ENCODE results near the gene COQ2.

COQ2 gene

GRCh38 chr4:83323136-83323535, 38.5 kb upstream of the COQ2 start:
- Histone ChIP-seq H3K36me3 (no peaks in the 10 kb centered on the region; the same call in 1 of the 2 replicates), H3K27ac (no peak overlapping the region), H3K4me3 (ENCODE audit: low read depth, low read length) (no peak overlapping the region), H3K27me3 (ENCODE audit: insufficient read depth, low read depth, severe bottlenecking) (no peaks in the 10 kb centered on the region), H3K9me3 (ENCODE audit: severe bottlenecking) (no peaks in the 10 kb centered on the region)
- no peak for TF ChIP-seq CTCF (IDR thresholded peaks at IDR 0.05; ENCODE audit: low read depth, low read length)
- DNase-seq = no peak

- Histone ChIP-seq H3K27me3 (ENCODE audit: insufficient read depth, low read depth, severe bottlenecking) (no peaks in the 10 kb centered on the region), H3K9me3 (ENCODE audit: severe bottlenecking) (no peaks in the 10 kb centered on the region), H3K36me3 (no peaks in the 10 kb centered on the region; the same call in 1 of the 2 replicates), H3K27ac (no peak overlapping the region), H3K4me3 (ENCODE audit: low read depth, low read length) (no peak overlapping the region)
- DNase-seq = no peak
- no peak for TF ChIP-seq CTCF (IDR thresholded peaks at IDR 0.05; ENCODE audit: low read depth, low read length)
Measured at GRCh38 chr4:83320548-83320947, 36.0 kb upstream of the COQ2 start.

GRCh38 chr4:83318666-83319065, 34.1 kb upstream of the COQ2 start:
- H3K4me3 ChIP-seq (ENCODE audit: low read depth, low read length) = no peak overlapping the region
- no peak for TF ChIP-seq CTCF (IDR thresholded peaks at IDR 0.05; ENCODE audit: low read depth, low read length)
- no peak overlapping the region for H3K27ac ChIP-seq
- H3K27me3 ChIP-seq (ENCODE audit: insufficient read depth, low read depth, severe bottlenecking) = no peaks in the 10 kb centered on the region
- no peak for DNase-seq
- no peaks in the 10 kb centered on the region for H3K9me3 ChIP-seq (ENCODE audit: severe bottlenecking)
- no peaks in the 10 kb centered on the region; the same call in 1 of the 2 replicates for H3K36me3 ChIP-seq

GRCh38 chr4:83317671-83318070, 33.1 kb upstream of the COQ2 start:
- no peak for TF ChIP-seq CTCF (IDR thresholded peaks at IDR 0.05; ENCODE audit: low read depth, low read length)
- no peaks in the 10 kb centered on the region; the same call in 1 of the 2 replicates for H3K36me3 ChIP-seq

GRCh38 chr4:83316459-83317165, 32.0 kb upstream of the COQ2 start:
- no peak overlapping the region for H3K4me3 ChIP-seq (ENCODE audit: low read depth, low read length)
- no peaks in the 10 kb centered on the region; the same call in 1 of the 2 replicates for H3K36me3 ChIP-seq
- H3K9me3 ChIP-seq (ENCODE audit: severe bottlenecking) = no peaks in the 10 kb centered on the region
- no peaks in the 10 kb centered on the region for H3K27me3 ChIP-seq (ENCODE audit: insufficient read depth, low read depth, severe bottlenecking)
- H3K27ac ChIP-seq = no peak overlapping the region
- TF ChIP-seq CTCF (IDR thresholded peaks at IDR 0.05; ENCODE audit: low read depth, low read length) = no peak
- DNase-seq = no peak

More at GRCh38 chr4:83317671-83318070, 33.1 kb upstream of the COQ2 start:
- Histone ChIP-seq H3K4me3 (ENCODE audit: low read depth, low read length) (no peak overlapping the region), H3K27ac (no peak overlapping the region), H3K27me3 (ENCODE audit: insufficient read depth, low read depth, severe bottlenecking) (no peaks in the 10 kb centered on the region), H3K9me3 (ENCODE audit: severe bottlenecking) (no peaks in the 10 kb centered on the region)
- no peak for DNase-seq
